Measurements from ENCODE around the gene GPR84. TPM values are rescaled to one million over a fixed set of nuclear protein-coding genes. Genes with fewer than 3 reads are reported as not detected.

Gene GPR84
- total and polyA plus RNA-seq, 10 of the 15 experiments (the other 5 are each of a cell fraction or from before 2014, with no cell fraction given) = 0.37 to 4.7 (median 2.6) TPM

DNA sequence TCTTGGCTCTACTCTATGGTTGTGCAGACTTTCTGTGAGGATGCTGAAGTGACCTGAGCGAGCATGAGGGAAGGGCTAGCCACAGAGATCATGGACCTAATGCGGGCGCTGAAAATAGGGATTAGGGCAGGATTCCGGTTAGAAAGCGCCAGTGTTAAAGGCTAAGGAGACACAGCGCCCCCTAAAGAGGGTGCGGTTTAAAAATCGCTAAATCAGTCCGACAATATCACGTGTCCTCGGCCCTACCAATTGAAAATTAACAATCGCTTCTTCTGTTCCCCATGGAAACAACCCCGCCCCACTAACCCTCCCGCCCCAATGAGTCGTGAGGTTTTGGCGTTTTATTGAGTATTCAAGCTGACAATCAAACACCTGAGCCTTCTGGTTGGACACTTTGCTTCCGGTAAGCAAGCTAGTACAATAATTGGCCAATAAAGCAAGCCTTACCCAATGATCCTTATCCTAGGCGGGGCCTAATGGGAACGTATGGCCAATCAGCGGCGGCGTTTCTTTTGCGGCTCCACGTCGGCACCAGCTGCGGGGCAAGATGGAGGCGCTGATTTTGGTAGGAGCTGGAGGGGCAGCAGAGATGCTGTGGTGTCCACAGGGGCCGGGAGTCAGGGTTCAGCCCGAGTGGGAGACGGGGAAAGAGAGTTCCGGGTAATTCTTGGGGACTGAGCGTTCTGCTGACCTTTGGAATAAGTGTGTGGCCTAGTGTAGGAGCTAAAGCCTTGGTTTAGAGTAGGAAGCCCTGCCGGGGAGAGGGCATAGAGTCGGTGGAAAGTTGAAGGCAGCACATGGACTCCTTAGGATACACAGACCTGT lies 39.5 kb downstream of the GPR84 start, which contains the start of gene COPZ1 (continued):
- no peak for TF ChIP-seq JUNB (IDR thresholded peaks at IDR 0.05)
- peak in 1 of 2 experiments; percentile 53; a peak in 2 of 4 replicates for TF ChIP-seq IKZF2 (IDR thresholded peaks at IDR 0.05)
- TF ChIP-seq, protein P1, sequence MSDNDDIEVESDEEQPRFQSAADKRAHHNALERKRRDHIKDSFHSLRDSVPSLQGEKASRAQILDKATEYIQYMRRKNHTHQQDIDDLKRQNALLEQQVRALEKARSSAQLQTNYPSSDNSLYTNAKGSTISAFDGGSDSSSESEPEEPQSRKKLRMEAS (IDR thresholded peaks at IDR 0.05; ENCODE audit: low read depth, low read length) = peak; percentile 29; the same call in 1 of the 2 replicates
- TF ChIP-seq, protein P2, sequence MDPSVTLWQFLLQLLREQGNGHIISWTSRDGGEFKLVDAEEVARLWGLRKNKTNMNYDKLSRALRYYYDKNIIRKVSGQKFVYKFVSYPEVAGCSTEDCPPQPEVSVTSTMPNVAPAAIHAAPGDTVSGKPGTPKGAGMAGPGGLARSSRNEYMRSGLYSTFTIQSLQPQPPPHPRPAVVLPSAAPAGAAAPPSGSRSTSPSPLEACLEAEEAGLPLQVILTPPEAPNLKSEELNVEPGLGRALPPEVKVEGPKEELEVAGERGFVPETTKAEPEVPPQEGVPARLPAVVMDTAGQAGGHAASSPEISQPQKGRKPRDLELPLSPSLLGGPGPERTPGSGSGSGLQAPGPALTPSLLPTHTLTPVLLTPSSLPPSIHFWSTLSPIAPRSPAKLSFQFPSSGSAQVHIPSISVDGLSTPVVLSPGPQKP (IDR thresholded peaks at IDR 0.05; ENCODE audit: low read depth, low read length) = peak; percentile 25; the same call in 1 of the 2 replicates
- TF ChIP-seq, protein P3, sequence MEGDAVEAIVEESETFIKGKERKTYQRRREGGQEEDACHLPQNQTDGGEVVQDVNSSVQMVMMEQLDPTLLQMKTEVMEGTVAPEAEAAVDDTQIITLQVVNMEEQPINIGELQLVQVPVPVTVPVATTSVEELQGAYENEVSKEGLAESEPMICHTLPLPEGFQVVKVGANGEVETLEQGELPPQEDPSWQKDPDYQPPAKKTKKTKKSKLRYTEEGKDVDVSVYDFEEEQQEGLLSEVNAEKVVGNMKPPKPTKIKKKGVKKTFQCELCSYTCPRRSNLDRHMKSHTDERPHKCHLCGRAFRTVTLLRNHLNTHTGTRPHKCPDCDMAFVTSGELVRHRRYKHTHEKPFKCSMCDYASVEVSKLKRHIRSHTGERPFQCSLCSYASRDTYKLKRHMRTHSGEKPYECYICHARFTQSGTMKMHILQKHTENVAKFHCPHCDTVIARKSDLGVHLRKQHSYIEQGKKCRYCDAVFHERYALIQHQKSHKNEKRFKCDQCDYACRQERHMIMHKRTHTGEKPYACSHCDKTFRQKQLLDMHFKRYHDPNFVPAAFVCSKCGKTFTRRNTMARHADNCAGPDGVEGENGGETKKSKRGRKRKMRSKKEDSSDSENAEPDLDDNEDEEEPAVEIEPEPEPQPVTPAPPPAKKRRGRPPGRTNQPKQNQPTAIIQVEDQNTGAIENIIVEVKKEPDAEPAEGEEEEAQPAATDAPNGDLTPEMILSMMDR (IDR thresholded peaks at IDR 0.05 in 2 of 3, conservative IDR thresholded peaks at IDR 0.05 in 1 of 3; ENCODE audit: control insufficient read depth in 2 of 3, extremely low read depth in 1 of 3, insufficient read depth in 1 of 3, low read depth in 3 of 3, low read length in 3 of 3) = peak; percentile 73 to 88 (median 77)
- TF ChIP-seq CHD2 (IDR thresholded peaks at IDR 0.05; ENCODE audit: borderline replicate concordance, low read depth, low read length) = peak; percentile 94
- TF ChIP-seq MEF2B (IDR thresholded peaks at IDR 0.05; ENCODE audit: partially characterized antibody, poor library complexity, severe bottlenecking) = no peak
- 0 out of 2 replicates have a peak, but pooled peaks have one; percentile 44 for TF ChIP-seq CHD1 (IDR thresholded peaks at IDR 0.05; ENCODE audit: low read depth, low read length)

Data from GM12878 (cell line).